Mammary epithelial cell (primary cell): ENCODE results near the gene FAIM.

Experiments used
- EZH2 ChIP-seq: IDR thresholded peaks from 2 replicates; pipeline ENCODE4 v1.6.1; 2012; ENCODE audit warnings: low read length, inconsistent platforms, borderline replicate concordance
- TF ChIP-seq, protein P1 (sequence below), 2 donors: IDR thresholded peaks in 1 of 2; conservative IDR thresholded peaks in 1 of 2; 2 replicates each; pipeline ENCODE4 v1.5.1; 2011 to 2012; ENCODE audit warnings: inconsistent platforms in 2 of 2, low read length in 2 of 2, mild to moderate bottlenecking in 2 of 2, control low read depth in 1 of 2, low read depth in 1 of 2; ENCODE audit not compliant: insufficient read depth in 1 of 2; ENCODE audit errors: extremely low read depth in 1 of 2

DNA sequence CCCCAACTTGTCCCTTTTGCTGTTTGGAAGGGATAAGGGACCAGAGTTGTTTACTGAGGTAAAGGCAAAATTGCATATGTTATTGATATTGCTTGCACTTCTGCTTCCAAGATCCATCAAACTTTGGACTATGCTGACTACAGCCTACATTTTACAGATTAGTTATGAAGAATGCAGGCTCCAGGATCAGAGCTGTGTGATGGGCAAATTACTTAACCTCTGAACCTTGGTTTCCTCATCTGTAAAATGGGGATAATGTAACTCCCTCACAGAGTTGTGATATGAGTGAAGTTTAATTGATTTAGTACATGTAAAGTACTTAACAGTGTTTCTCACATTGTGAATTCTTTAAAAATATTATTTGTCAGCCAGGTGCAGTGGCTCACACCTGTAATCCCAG, 15.9 kb downstream of the FAIM start:
- TF ChIP-seq, protein P1, sequence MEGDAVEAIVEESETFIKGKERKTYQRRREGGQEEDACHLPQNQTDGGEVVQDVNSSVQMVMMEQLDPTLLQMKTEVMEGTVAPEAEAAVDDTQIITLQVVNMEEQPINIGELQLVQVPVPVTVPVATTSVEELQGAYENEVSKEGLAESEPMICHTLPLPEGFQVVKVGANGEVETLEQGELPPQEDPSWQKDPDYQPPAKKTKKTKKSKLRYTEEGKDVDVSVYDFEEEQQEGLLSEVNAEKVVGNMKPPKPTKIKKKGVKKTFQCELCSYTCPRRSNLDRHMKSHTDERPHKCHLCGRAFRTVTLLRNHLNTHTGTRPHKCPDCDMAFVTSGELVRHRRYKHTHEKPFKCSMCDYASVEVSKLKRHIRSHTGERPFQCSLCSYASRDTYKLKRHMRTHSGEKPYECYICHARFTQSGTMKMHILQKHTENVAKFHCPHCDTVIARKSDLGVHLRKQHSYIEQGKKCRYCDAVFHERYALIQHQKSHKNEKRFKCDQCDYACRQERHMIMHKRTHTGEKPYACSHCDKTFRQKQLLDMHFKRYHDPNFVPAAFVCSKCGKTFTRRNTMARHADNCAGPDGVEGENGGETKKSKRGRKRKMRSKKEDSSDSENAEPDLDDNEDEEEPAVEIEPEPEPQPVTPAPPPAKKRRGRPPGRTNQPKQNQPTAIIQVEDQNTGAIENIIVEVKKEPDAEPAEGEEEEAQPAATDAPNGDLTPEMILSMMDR (conservative IDR thresholded peaks at IDR 0.05 in 1 of 2, IDR thresholded peaks at IDR 0.05 in 1 of 2; ENCODE audit: extremely low read depth in 1 of 2, insufficient read depth in 1 of 2, low read depth in 1 of 2, low read length in 2 of 2), result no peak
- no peak for TF ChIP-seq EZH2
